ENCODE results near the gene MBNL3. TPM values are rescaled to one million over a fixed set of nuclear protein-coding genes. Genes with fewer than 3 reads are reported as not detected.
"Not testable (repeated sequence)": the region's sequence is repeated elsewhere in the genome, so short reads cannot be mapped to it uniquely, and the experiment has no call there.

Gene MBNL3
- total RNA-seq, 1 experiment from 2014 or later, result 12.2 TPM

GRCh38 chrX:132375941-132376340 lies 112.9 kb downstream of the MBNL3 start:
- no peak for DNase-seq (ENCODE audit: low spot score)

- no peak for DNase-seq (ENCODE audit: low spot score)
These were observed 115.2 kb downstream of the MBNL3 start for GRCh38 chrX:132373610-132374009.

DNA sequence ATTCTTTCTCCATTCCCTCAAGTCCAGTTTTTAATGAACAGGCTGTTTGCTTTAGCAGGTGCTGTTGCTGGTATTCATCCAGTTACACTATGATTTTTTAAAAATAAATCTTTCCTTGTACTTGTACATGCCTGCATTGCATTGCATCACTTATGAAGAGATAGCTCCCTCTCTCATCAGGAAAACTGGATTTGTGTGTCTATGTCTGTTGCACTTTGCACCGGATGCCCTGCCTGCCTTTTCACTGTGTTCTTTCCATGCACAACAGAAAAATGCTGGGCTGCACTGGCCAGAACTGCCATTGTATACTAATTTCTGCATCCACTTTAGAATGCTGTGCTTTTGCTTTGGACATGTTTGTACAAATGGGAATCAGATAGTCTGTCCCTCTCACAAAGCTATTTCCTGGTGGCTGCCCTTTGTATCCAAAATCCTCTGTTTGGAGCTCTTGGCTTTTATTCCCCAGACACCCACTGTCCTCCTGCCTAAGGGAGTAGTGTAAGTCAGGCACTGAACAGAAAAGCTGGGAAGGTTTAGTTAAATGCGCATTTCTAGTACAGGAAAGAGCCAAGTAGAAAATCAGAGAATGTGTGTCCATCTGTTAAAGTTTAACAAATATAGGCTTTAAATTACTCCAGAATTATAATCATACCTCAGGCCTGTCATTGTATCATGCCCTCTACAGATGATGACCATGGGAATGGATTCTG lies 119.1 kb downstream of the MBNL3 start:
- DNase-seq (ENCODE audit: low spot score), result no peak

- DNase-seq (ENCODE audit: low spot score), result no peak
These were observed 120.9 kb downstream of the MBNL3 start for GRCh38 chrX:132367984-132368383.

DNA sequence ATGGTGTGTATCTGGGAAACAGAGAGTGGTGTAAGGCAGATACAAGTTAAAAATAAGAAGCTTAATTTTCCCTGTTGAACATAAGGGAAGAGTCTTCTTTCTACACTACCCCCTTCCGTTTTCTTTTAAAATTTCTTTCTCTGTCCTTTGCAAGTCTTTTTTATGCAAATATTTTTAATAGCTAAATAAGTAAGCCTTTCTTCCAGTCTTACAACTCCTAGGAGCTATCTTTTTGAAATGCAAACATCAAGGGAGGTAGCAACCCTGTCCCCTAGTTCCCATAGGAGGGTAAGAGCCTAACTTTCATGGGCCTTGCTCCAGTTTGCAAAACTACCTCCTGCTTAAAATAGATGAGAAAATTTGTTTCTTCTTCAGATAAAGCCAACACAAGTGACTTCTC lies 121.5 kb downstream of the MBNL3 start:
- DNase-seq (ENCODE audit: low spot score), result no peak

GRCh38 chrX:132365490-132365889 lies 123.3 kb downstream of the MBNL3 start:
- DNase-seq (ENCODE audit: low spot score), result peak; percentile 3

DNA sequence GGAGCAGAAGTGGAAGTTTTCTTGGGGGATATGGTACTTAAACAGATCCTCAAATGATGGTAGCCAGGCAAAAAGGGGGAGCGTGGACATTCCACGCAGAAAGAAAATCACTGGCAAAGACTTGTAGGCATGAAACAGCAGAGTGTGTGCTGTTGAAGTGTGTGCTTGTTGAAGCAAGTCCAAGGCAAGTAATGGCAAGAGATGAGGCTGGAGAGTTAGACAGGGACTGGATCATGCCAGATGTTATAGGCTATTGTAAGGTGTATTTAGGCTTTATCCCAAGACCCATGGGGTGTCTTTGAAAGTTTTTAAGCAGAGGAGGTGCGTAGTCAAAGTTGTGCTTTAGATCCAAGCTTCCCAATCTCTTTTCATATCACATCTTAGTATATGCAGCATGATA lies 124.5 kb downstream of the MBNL3 start:
- DNase-seq (ENCODE audit: low spot score), result no peak

DNA sequence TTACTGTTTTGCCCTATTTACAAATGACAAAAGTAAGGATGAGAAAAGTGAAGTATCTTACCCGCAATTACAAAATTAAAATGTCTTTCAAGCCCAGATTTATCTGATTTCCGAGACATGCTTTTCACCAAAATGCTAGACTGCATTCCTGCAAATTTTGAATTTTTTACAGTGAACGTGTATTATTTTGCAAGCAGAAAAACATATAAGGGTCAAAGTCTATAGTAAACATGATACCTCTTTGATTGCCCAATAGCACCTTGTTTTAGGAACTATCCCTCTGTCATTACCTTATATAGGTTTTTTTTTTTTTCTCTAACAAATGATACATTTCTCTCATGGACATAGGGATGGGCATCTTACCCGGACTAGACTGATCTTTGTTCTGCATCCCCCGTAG lies 135.4 kb downstream of the MBNL3 start:
- no peak for DNase-seq (ENCODE audit: low spot score)

- DNase-seq (ENCODE audit: low spot score), result no peak
These were observed 152.7 kb downstream of the MBNL3 start for GRCh38 chrX:132336172-132336571.

DNA sequence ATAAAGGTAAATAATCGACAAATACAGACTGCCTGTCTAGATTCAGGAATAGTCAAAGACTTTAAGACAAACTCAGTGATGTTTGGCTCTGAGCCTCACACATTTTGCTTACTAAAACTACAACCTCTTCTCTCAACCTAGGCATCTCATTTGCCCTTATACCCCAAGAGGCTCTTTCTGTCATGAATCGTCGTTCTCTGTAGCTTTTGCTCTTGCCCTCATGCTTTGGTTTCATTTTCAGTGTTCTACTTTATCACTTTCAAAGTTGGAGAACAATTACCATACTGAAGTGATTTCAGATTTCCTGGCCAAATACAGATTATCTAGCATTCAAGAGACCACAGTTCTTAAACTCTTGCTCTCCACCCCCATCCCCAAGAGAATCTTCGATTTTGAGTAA lies 155.5 kb downstream of the MBNL3 start:
- no peak for DNase-seq (ENCODE audit: low spot score)

GRCh38 chrX:132331532-132331931 lies 157.3 kb downstream of the MBNL3 start:
- no peak for DNase-seq (ENCODE audit: low spot score)

DNA sequence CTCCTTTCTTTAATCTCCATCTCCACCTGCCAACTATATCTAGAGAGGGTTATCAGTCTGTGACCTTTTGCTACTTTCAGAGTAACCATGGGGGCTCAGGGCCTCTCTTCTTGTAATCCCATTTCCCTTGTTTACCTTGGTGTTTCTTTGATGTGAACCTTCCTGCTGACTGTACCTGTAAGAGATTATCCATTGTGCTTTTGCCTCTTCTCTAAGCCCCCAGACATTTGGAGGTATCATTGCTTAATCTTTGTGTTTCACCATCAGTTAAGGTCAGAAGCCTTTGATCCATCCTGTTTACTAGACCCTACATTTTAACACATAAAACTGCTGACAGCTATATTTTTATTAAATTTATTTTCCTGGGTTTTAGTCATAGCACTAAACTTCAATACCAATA lies 157.8 kb downstream of the MBNL3 start:
- no peak for DNase-seq (ENCODE audit: low spot score)

DNA sequence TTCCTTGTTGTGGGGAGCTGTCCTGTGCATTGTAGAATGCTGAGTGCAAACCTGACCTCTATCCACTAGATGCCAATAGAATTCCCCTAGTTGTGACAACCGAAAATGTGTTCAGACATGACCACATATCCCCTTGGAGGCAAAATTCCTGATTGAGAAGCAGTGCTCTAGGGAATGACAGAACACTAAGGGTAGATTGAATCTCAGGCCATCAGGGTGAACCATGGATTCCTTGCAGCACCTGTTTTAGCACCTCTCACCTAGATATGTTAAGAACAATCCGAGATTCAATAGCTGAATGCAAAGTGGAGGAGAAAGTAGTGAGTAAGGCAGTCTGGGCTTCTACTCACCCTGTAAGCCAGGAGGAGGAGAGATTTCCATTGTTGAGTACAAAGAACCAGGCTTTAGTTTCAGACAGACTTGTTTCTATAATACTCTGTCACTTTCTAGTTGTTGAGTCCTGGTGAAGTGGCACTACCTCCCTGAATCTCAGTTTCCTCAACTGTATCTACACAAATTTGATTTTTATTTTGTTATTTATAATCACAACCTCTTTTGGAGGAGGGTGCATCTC lies 158.6 kb downstream of the MBNL3 start:
- no peak for DNase-seq (ENCODE audit: low spot score)

- not testable (repeated sequence) for DNase-seq (ENCODE audit: low spot score)
These were observed 161.9 kb downstream of the MBNL3 start for GRCh38 chrX:132326960-132327359.

Measured in H4 (cell line).